Measurements from ENCODE around the gene DCUN1D4.

The DCUN1D4 gene

GRCh38 chr4:51958199-51958968 is 115.4 kb downstream of the DCUN1D4 start:
- no peak overlapping the region for H3K27ac ChIP-seq (ENCODE audit: insufficient read depth, low read length, poor library complexity, severe bottlenecking)
- no peak overlapping the region for H3K4me3 ChIP-seq (ENCODE audit: insufficient read depth, low read depth, low read length, poor library complexity, severe bottlenecking)

DNA sequence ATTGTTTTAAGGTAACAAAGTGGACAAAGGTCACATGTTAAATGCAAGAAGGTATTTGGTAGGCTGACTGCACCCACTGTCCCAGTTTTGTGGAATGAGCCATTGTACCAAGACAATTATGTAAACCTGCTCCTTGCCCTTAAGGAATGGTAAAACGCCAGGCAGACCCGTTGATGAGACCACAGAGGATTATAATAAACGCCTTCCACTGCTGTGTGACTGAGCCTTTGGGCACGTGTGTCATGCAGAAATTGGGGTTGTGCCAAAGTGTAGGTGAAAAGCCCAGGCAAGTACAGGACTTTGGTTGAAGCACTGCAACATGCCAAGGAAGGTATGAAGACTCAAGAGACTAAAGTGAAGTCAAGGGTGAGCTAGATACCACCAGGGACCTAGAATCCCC is 117.5 kb downstream of the DCUN1D4 start:
- Histone ChIP-seq H3K27ac (ENCODE audit: insufficient read depth, low read length, poor library complexity, severe bottlenecking) (no peak overlapping the region), H3K27me3 (replicated peaks; ENCODE audit: control insufficient read depth, insufficient read depth, low read length, poor library complexity, severe bottlenecking) (no peaks in the 10 kb centered on the region), H3K4me3 (ENCODE audit: insufficient read depth, low read depth, low read length, poor library complexity, severe bottlenecking) (no peak overlapping the region), H3K36me3 (ENCODE audit: control insufficient read depth, insufficient read depth, low read length) (no peaks in the 10 kb centered on the region), H3K9me3 (ENCODE audit: control insufficient read depth, low read length) (no peaks in the 10 kb centered on the region), H3K4me1 (ENCODE audit: control insufficient read depth, insufficient read depth, low read length, poor library complexity, severe bottlenecking) (no peaks in the 10 kb centered on the region)
- no peak for DNase-seq

More at GRCh38 chr4:51958199-51958968, 115.4 kb downstream of the DCUN1D4 start:
- DNase-seq, result no peak
- H3K27me3 ChIP-seq (replicated peaks; ENCODE audit: control insufficient read depth, insufficient read depth, low read length, poor library complexity, severe bottlenecking), result peaks cover 4% of the 10 kb centered on the region
- H3K4me1 ChIP-seq (ENCODE audit: control insufficient read depth, insufficient read depth, low read length, poor library complexity, severe bottlenecking), result no peaks in the 10 kb centered on the region
- no peaks in the 10 kb centered on the region for H3K9me3 ChIP-seq (ENCODE audit: control insufficient read depth, low read length)
- H3K36me3 ChIP-seq (ENCODE audit: control insufficient read depth, insufficient read depth, low read length), result no peaks in the 10 kb centered on the region

- no peaks in the 10 kb centered on the region for H3K9me3 ChIP-seq (ENCODE audit: control insufficient read depth, low read length)
Measured at GRCh38 chr4:51963841-51964517, 121.0 kb downstream of the DCUN1D4 start.

DNA sequence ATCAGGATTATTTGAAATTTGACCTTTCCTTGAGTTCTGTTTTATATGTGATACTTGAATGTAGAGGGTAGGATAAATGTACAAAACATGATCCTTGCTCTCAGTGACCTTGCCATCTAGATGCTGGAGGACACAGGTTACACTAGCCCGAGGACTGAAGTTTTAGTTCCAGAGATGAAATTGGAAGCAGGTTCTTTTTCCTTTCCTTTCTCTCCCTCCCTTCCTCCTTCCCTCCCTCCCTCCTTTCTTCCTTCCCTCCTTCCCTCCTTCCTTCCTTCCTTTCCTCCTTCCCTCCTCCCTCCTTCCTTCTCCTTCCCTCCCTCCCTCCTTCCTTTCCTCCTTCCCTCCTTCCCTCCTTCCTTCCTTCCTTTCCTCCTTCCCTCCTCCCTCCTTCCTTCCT is 122.9 kb downstream of the DCUN1D4 start:
- no peak overlapping the region for H3K27ac ChIP-seq (ENCODE audit: insufficient read depth, low read length, poor library complexity, severe bottlenecking)
- no peak for DNase-seq
- no peaks in the 10 kb centered on the region for H3K36me3 ChIP-seq (ENCODE audit: control insufficient read depth, insufficient read depth, low read length)
- no peaks in the 10 kb centered on the region for H3K4me1 ChIP-seq (ENCODE audit: control insufficient read depth, insufficient read depth, low read length, poor library complexity, severe bottlenecking)
- H3K4me3 ChIP-seq (ENCODE audit: insufficient read depth, low read depth, low read length, poor library complexity, severe bottlenecking), result no peak overlapping the region
- H3K9me3 ChIP-seq (ENCODE audit: control insufficient read depth, low read length), result no peaks in the 10 kb centered on the region
- no peaks in the 10 kb centered on the region for H3K27me3 ChIP-seq (replicated peaks; ENCODE audit: control insufficient read depth, insufficient read depth, low read length, poor library complexity, severe bottlenecking)

More at GRCh38 chr4:51963841-51964517, 121.0 kb downstream of the DCUN1D4 start:
- Histone ChIP-seq H3K4me3 (ENCODE audit: insufficient read depth, low read depth, low read length, poor library complexity, severe bottlenecking) (no peak overlapping the region), H3K27ac (ENCODE audit: insufficient read depth, low read length, poor library complexity, severe bottlenecking) (no peak overlapping the region), H3K27me3 (replicated peaks; ENCODE audit: control insufficient read depth, insufficient read depth, low read length, poor library complexity, severe bottlenecking) (no peaks in the 10 kb centered on the region), H3K4me1 (ENCODE audit: control insufficient read depth, insufficient read depth, low read length, poor library complexity, severe bottlenecking) (no peaks in the 10 kb centered on the region), H3K36me3 (ENCODE audit: control insufficient read depth, insufficient read depth, low read length) (no peaks in the 10 kb centered on the region)
- DNase-seq, result no peak

Measured in effector memory CD4-positive, alpha-beta T cell (primary cell).